ENCODE results near the gene EPSTI1.

- TF ChIP-seq CTCF (conservative IDR thresholded peaks at IDR 0.05 in 1 of 2, IDR thresholded peaks at IDR 0.05 in 1 of 2; ENCODE audit: extremely low read depth in 1 of 2, insufficient read depth in 1 of 2, low read depth in 1 of 2, low read length in 2 of 2) (peak in 1 of 2 donors; percentile 28), EZH2 (IDR thresholded peaks at IDR 0.05; ENCODE audit: borderline replicate concordance, low read length) (no peak)
These were observed 31.4 kb upstream of the EPSTI1 start, which contains the start of gene DNAJC15 for GRCh38 chr13:43023289-43023963.
